ENCODE results near the gene GALK2.
A peak's percentile ranks its signal among the peaks of the same experiment; 100 is the strongest.

The GALK2 gene

GRCh38 chr15:49169880-49170597 lies at the start of gene GALK2:
Gene GALK2 (plus strand): TSS chr15:49170247. CDS start chr15:49170323, 76 bp downstream.
- FAIRE-seq (peak; percentile 89), DNase-seq (ENCODE audit: insufficient read length, low spot score) (peak; percentile 26)

GRCh38 chr15:49120832-49121231 lies 49.2 kb upstream of the GALK2 start:
- no peak for DNase-seq (ENCODE audit: insufficient read length, low spot score)
- FAIRE-seq = no peak

GRCh38 chr15:49121901-49122300 lies 48.1 kb upstream of the GALK2 start:
- no peak for FAIRE-seq

GRCh38 chr15:49122541-49123062 lies 47.4 kb upstream of the GALK2 start:
- peak; percentile 18 for FAIRE-seq
- no peak for DNase-seq (ENCODE audit: insufficient read length, low spot score)

More at GRCh38 chr15:49121901-49122300, 48.1 kb upstream of the GALK2 start:
- no peak for DNase-seq (ENCODE audit: insufficient read length, low spot score)

- DNase-seq (ENCODE audit: insufficient read length, low spot score) (no peak), FAIRE-seq (no peak)
Measured at GRCh38 chr15:49124371-49124770, 45.7 kb upstream of the GALK2 start.

GRCh38 chr15:49131403-49131802 lies 38.6 kb upstream of the GALK2 start:
- FAIRE-seq (no peak), DNase-seq (ENCODE audit: insufficient read length, low spot score) (no peak)

- DNase-seq (ENCODE audit: insufficient read length, low spot score) = no peak
Measured at GRCh38 chr15:49134683-49135341, 35.2 kb upstream of the GALK2 start.

GRCh38 chr15:49135342-49135857 lies 34.6 kb upstream of the GALK2 start:
- FAIRE-seq (peak; percentile 84), DNase-seq (ENCODE audit: insufficient read length, low spot score) (no peak)

More at GRCh38 chr15:49134683-49135341, 35.2 kb upstream of the GALK2 start:
- no peak for FAIRE-seq

- DNase-seq (ENCODE audit: insufficient read length, low spot score) = no peak
- peak; percentile 35 for FAIRE-seq
Measured at GRCh38 chr15:49135911-49136310, 34.1 kb upstream of the GALK2 start.

- DNase-seq (ENCODE audit: insufficient read length, low spot score) (no peak), FAIRE-seq (no peak)
Measured at GRCh38 chr15:49137861-49138260, 32.2 kb upstream of the GALK2 start.

- FAIRE-seq (peak; percentile 80), DNase-seq (ENCODE audit: insufficient read length, low spot score) (no peak)
Measured at GRCh38 chr15:49145651-49146609, 24.1 kb upstream of the GALK2 start.

GRCh38 chr15:49148298-49148697 lies 21.7 kb upstream of the GALK2 start:
- FAIRE-seq = no peak

GRCh38 chr15:49148727-49149126 lies 21.3 kb upstream of the GALK2 start:
- DNase-seq (ENCODE audit: insufficient read length, low spot score) (no peak), FAIRE-seq (no peak)

More at GRCh38 chr15:49148298-49148697, 21.7 kb upstream of the GALK2 start:
- DNase-seq (ENCODE audit: insufficient read length, low spot score) = no peak

- no peak for DNase-seq (ENCODE audit: insufficient read length, low spot score)
- FAIRE-seq = no peak
Measured at GRCh38 chr15:49151831-49152230, 18.2 kb upstream of the GALK2 start.

GRCh38 chr15:49152552-49153312 lies 17.3 kb upstream of the GALK2 start:
- DNase-seq (ENCODE audit: insufficient read length, low spot score) = no peak
- FAIRE-seq = no peak

- no peak for FAIRE-seq
- no peak for DNase-seq (ENCODE audit: insufficient read length, low spot score)
Measured at GRCh38 chr15:49154359-49154758, 15.7 kb upstream of the GALK2 start.

GRCh38 chr15:49154799-49155109 lies 15.3 kb upstream of the GALK2 start:
- DNase-seq (ENCODE audit: insufficient read length, low spot score) (no peak), FAIRE-seq (peak; percentile 37)

- peak; percentile 96 for FAIRE-seq
Measured at GRCh38 chr15:49155110-49155833, 14.8 kb upstream of the GALK2 start, which contains the start of gene COPS2. Gene COPS2 (minus strand): TSS chr15:49155599. CDS start chr15:49155578, 21 bp downstream.

More at GRCh38 chr15:49155110-49155833, 14.8 kb upstream of the GALK2 start, which contains the start of gene COPS2:
- peak; percentile 50 for DNase-seq (ENCODE audit: insufficient read length, low spot score)

Measured in GM19239 (cell line).